Upper lobe of right lung (tissue), 1 donor: ENCODE results near the gene GLP1R. TPM values are rescaled to one million over a fixed set of nuclear protein-coding genes. Genes with fewer than 3 reads are reported as not detected.
A peak's percentile ranks its signal among the peaks of the same experiment; 100 is the strongest.

Experiments used
- ATAC-seq: fragments of 200-7000 bp; cut with Tn5 transposase; one replicate; pipeline ENCODE4 v1.9.1; 2020; ENCODE audit warnings: mild to moderate bottlenecking, moderate library complexity
- DNase-seq: peaks from one replicate; pipeline ENCODE4 v3.0.0-alpha.2; 2020
- H3K27ac ChIP-seq: fragments of 200-600 bp; one replicate; pipeline ENCODE4 v1.8.0; 2022
- H3K27me3 ChIP-seq: fragments of 200-600 bp; one replicate; pipeline ENCODE4 v1.8.0; 2022; ENCODE audit warnings: mild to moderate bottlenecking
- H3K36me3 ChIP-seq: fragments of 200-600 bp; one replicate; pipeline ENCODE4 v1.8.0; 2022
- H3K4me1 ChIP-seq: fragments of 200-600 bp; one replicate; pipeline ENCODE4 v1.8.0; 2022
- H3K4me3 ChIP-seq: fragments of 200-600 bp; one replicate; pipeline ENCODE4 v1.8.0; 2022; ENCODE audit warnings: mild to moderate bottlenecking
- H3K9me3 ChIP-seq: fragments of 200-600 bp; one replicate; pipeline ENCODE4 v1.8.0; 2022
- CTCF ChIP-seq: fragments of 200-600 bp; IDR thresholded peaks from one replicate; pipeline ENCODE4 v1.8.0; 2022; ENCODE audit warnings: antibody characterized with exemption
- intact Hi-C: fragments of 100-400 bp; cut with DNase I; formaldehyde crosslinking; loops from one replicate; pipeline ENCODE4 v1.11.0; 2022
- total RNA-seq: library from RNA; stranded (reverse); fragmentation: NEBNext Ultra II Directional; extraction: Animal tissue kit (Norgen Biotek cat#: 25700); gene quantifications from one replicate; pipeline ENCODE4 v1.2.1, GENCODE V29; 2021
- donor health status: DM: no; HTN: yes; CAD: no; lungs with severe emphysema.

GLP1R gene
- total RNA-seq, 1 donor from 2014 or later = not detected

DNA sequence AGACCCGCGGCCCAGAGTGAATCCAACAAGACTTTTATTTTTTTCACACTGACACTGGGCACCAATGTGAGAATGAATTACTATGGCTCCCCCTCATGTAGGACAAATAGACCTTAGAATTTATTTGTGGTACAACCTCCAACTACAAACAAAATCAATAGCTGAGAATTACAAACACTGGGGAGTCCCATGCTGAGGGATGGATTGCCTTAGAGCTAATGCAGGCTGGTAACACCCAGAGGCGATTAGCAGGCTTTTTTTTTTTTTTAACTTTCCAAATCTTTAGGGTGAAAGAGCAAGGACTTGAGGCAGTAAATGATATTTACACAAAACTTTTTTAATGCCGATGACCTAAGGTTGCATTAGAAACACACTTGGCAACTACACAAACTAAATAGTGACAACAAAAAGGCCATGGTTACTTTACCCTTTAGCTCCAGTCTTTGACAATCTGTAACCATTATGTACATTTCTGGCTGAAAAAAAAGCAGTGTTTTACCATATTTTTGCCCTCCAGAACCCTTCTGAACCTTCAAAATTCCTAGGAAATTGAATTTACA lies 44.6 kb downstream of the GLP1R start:
- no peaks in the 10 kb centered on the region for H3K36me3 ChIP-seq
- no peak for TF ChIP-seq CTCF

GRCh38 chr6:39095578-39095977 lies 47.0 kb downstream of the GLP1R start:
- intact Hi-C loops = no loop called here
- no peak overlapping the region for H3K27ac ChIP-seq
- DNase-seq = no peak
- no peaks in the 10 kb centered on the region for H3K27me3 ChIP-seq
- no peak overlapping the region for H3K4me3 ChIP-seq
- no peaks in the 10 kb centered on the region for H3K36me3 ChIP-seq
- TF ChIP-seq CTCF = no peak
- no peaks in the 10 kb centered on the region for H3K4me1 ChIP-seq
- H3K9me3 ChIP-seq = no peaks in the 10 kb centered on the region
- ATAC-seq = no peak

More for the DNA sequence above, 44.6 kb downstream of the GLP1R start:
- intact Hi-C loops = no loop called here
- Histone ChIP-seq H3K4me1 (no peaks in the 10 kb centered on the region), H3K4me3 (no peak overlapping the region), H3K27me3 (no peaks in the 10 kb centered on the region), H3K27ac (no peak overlapping the region), H3K9me3 (no peaks in the 10 kb centered on the region)
- DNase-seq (no peak), ATAC-seq (no peak)

- Histone ChIP-seq H3K27ac (no peak overlapping the region), H3K9me3 (no peaks in the 10 kb centered on the region), H3K4me3 (no peak overlapping the region), H3K36me3 (no peaks in the 10 kb centered on the region), H3K27me3 (no peaks in the 10 kb centered on the region), H3K4me1 (no peaks in the 10 kb centered on the region)
- TF ChIP-seq CTCF = no peak
- no peak for ATAC-seq
- intact Hi-C loops = no loop called here
- DNase-seq = no peak
These were observed 51.8 kb downstream of the GLP1R start for GRCh38 chr6:39100358-39100757.

- no peak overlapping the region for H3K4me3 ChIP-seq
- H3K27ac ChIP-seq = peak overlapping the region; percentile 14
- H3K4me1 ChIP-seq = no peaks in the 10 kb centered on the region
- no peaks in the 10 kb centered on the region for H3K27me3 ChIP-seq
- peak; percentile 41 for TF ChIP-seq CTCF
- H3K9me3 ChIP-seq = no peaks in the 10 kb centered on the region
- DNase-seq = peak; percentile 66
- no peaks in the 10 kb centered on the region for H3K36me3 ChIP-seq
- intact Hi-C loops = no loop called here
- peak; percentile 67 for ATAC-seq
These were observed 53.7 kb downstream of the GLP1R start for GRCh38 chr6:39102071-39102820.

GRCh38 chr6:39102821-39103136 lies 54.2 kb downstream of the GLP1R start:
- H3K9me3 ChIP-seq = no peaks in the 10 kb centered on the region
- H3K4me3 ChIP-seq = no peak overlapping the region
- DNase-seq (no peak), ATAC-seq (no peak)
- intact Hi-C loops = no loop called here
- no peaks in the 10 kb centered on the region for H3K36me3 ChIP-seq
- H3K27ac ChIP-seq = no peak overlapping the region
- no peaks in the 10 kb centered on the region for H3K4me1 ChIP-seq
- no peak for TF ChIP-seq CTCF
- H3K27me3 ChIP-seq = no peaks in the 10 kb centered on the region
